Stimulated activated CD4-positive, alpha-beta T cell treated with anti-CD3 and anti-CD28 coated beads, Interleukin-2, amount 100 ng/mL, for 24 hours (primary cell): ENCODE results near the gene STK11IP.
"Not testable (repeated sequence)": the region's sequence is repeated elsewhere in the genome, so short reads cannot be mapped to it uniquely, and the experiment has no call there.

Experiments used
- DNase-seq, 2 donors: peaks; one replicate each; pipeline ENCODE4 v3.0.0-alpha.2; 2020

STK11IP gene

GRCh38 chr2:219636144-219636915, 38.7 kb downstream of the STK11IP start:
- DNase-seq: no peak

- no peak for DNase-seq
Observed at GRCh38 chr2:219636941-219637841, 39.5 kb downstream of the STK11IP start.

- DNase-seq: no peak
Observed at GRCh38 chr2:219637842-219638185, 40.2 kb downstream of the STK11IP start.

- peak in 1 of 2 donors; percentile 4 for DNase-seq
Observed at GRCh38 chr2:219638217-219638947, 40.7 kb downstream of the STK11IP start.

GRCh38 chr2:219638948-219639755, 41.5 kb downstream of the STK11IP start:
- peak in 1 of 2 donors; percentile 14 for DNase-seq

- DNase-seq: no peak
Observed at GRCh38 chr2:219641390-219642068, 43.9 kb downstream of the STK11IP start.

- no peak for DNase-seq
Observed at GRCh38 chr2:219642069-219642454, 44.4 kb downstream of the STK11IP start.

- peak; percentile 89 to 93 for DNase-seq
Observed at GRCh38 chr2:219642465-219643083, 44.9 kb downstream of the STK11IP start.

GRCh38 chr2:219643084-219643473, 45.4 kb downstream of the STK11IP start:
- no peak for DNase-seq

- no peak for DNase-seq
Observed at GRCh38 chr2:219643788-219644398, 46.2 kb downstream of the STK11IP start.

- no peak for DNase-seq
Observed at GRCh38 chr2:219644801-219645480, 47.3 kb downstream of the STK11IP start.

GRCh38 chr2:219645631-219646527, 48.2 kb downstream of the STK11IP start:
- DNase-seq: no peak

- DNase-seq: no peak
Observed at GRCh38 chr2:219648176-219648575, 50.5 kb downstream of the STK11IP start.

- DNase-seq: no peak
Observed at GRCh38 chr2:219648963-219649362, 51.3 kb downstream of the STK11IP start.

GRCh38 chr2:219650426-219651248, 53.0 kb downstream of the STK11IP start:
- no peak for DNase-seq

GRCh38 chr2:219651656-219652055, 54.0 kb downstream of the STK11IP start:
- DNase-seq: not testable (repeated sequence)

GRCh38 chr2:219656526-219656925, 58.9 kb downstream of the STK11IP start:
- DNase-seq: no peak

GRCh38 chr2:219658196-219658846, 60.7 kb downstream of the STK11IP start:
- no peak for DNase-seq
